Measurements from ENCODE around the gene UCKL1.
"Not testable (repeated sequence)": the region's sequence is repeated elsewhere in the genome, so short reads cannot be mapped to it uniquely, and the experiment has no call there.

Gene UCKL1

DNA sequence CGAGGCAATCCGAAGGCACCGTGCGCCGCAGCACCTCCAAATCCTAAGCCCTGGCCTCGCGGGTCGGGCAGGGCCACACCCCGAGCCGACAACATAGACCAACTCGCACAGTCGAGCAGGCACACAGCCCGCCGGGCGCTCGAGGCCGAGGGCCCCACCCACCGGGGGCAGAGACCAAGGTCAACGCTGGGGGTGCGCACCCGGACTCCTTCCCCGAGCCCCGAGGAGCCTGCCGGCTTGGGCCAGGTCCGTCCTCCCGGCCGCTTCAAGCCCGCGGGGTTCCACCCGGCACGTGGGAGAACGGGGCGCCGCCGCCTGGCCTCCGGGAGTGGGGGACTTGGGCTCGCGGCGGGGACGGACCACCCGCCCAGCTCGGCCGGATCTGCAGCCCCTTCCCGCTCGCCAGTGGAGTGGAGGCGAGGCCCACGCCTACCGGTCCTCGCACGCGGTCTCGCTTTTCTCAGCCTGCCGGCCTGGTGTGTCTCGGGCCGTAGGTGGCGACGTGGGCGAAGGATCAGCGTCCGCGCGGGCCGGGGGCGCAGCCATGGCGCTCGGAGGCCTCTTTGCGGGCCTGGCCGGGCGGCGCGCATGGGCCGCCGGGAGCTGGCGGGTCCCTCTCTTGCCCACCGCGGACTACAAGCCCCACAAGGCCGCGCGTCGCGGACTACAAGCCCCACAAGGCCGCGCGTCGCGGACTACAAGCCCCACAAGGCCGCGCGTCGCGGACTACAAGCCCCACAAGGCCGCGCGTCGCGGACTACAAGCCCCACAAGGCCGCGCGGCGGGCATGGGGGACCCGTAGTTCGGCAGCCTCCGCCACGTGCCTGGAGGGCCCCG, at the start of gene UCKL1:
Gene UCKL1, minus strand, starts transcription at position 590 of the 837 bp plus-strand sequence. Its CDS starts 44 bp downstream, at position 546.
- peak; percentile 88 for DNase-seq

DNA sequence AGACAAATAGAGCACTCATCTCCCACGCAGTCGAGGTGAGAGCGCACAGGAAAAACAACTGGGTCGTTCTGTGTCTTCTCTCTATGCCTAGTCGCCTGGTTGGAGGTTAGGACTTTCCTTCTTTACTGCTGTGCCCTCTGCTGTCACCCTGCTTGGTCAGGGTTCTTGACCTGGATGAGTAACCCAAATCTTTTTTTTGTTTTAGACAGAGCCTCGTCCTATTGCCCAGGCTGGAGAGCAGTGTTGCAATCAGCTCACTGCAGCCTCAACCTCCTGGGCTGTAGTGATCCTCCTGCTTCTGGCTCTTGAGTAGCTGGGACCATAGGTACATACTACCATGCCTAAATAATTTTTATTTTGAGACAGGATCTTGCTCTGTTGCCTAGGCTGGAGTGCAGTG, 49.2 kb upstream of the UCKL1 start:
- DNase-seq = no peak

GRCh38 chr20:64003960-64004725, 47.9 kb upstream of the UCKL1 start:
- DNase-seq = no peak

DNA sequence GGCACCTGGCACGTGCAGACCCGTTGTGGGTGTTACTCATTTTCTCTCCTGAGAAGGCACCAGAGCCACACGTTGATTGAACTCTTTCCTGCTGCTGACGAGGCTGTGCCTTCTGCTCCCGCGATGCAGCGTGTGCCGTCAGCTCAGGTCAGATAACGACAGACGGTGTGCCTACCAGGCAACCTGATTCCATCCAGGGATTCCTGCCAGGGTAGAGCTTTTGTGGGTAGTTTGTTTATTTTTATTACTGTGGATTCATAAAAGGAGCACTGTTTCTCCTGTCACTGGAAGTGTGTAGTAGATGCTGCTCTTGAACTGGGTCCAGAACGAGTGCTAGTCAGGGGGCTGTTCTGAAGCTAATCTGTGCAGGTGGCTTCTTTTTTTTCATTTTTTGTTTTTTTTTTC, 45.4 kb upstream of the UCKL1 start:
- no peak for DNase-seq

GRCh38 chr20:64000906-64001305, 44.7 kb upstream of the UCKL1 start:
- DNase-seq = no peak

GRCh38 chr20:63982937-63983336, 26.7 kb upstream of the UCKL1 start:
- DNase-seq = no peak

GRCh38 chr20:63980806-63981728, 24.9 kb upstream of the UCKL1 start, which contains the start of gene PRPF6:
PRPF6 (plus strand) TSS chr20:63981132; CDS start chr20:63981246, 114 bp downstream.
- peak; percentile 95 for DNase-seq

DNA sequence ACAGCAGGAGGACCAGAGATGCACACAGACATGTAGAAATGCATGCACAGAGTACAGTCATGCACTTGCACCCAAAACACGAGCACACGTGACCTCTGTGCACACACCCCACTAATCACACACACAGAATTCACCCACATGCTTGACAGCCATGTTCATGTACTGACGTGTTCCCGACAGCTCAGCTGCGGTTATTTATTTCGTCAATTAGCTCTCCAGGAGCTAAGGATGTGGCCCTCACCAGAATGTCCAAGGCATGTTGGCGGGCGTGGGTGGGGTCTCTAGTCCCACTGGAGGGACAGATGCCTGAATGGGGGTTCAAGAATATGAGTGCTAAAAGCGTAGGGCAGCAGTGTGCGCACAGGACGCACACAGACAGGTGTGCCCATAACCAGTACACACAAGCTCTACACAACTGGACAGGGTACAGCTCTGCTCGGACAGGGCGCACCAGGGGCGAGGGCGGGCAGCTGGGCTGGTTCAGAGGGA, 24.1 kb upstream of the UCKL1 start:
- DNase-seq = peak; percentile 41

- DNase-seq = peak; percentile 83
Measured at GRCh38 chr20:63979557-63980316, 23.5 kb upstream of the UCKL1 start, which contains the start of gene SAMD10. SAMD10 (minus strand) TSS chr20:63979642; CDS start chr20:63979467, 175 bp downstream.

GRCh38 chr20:63979229-63979556, 23.0 kb upstream of the UCKL1 start:
- DNase-seq = no peak

DNA sequence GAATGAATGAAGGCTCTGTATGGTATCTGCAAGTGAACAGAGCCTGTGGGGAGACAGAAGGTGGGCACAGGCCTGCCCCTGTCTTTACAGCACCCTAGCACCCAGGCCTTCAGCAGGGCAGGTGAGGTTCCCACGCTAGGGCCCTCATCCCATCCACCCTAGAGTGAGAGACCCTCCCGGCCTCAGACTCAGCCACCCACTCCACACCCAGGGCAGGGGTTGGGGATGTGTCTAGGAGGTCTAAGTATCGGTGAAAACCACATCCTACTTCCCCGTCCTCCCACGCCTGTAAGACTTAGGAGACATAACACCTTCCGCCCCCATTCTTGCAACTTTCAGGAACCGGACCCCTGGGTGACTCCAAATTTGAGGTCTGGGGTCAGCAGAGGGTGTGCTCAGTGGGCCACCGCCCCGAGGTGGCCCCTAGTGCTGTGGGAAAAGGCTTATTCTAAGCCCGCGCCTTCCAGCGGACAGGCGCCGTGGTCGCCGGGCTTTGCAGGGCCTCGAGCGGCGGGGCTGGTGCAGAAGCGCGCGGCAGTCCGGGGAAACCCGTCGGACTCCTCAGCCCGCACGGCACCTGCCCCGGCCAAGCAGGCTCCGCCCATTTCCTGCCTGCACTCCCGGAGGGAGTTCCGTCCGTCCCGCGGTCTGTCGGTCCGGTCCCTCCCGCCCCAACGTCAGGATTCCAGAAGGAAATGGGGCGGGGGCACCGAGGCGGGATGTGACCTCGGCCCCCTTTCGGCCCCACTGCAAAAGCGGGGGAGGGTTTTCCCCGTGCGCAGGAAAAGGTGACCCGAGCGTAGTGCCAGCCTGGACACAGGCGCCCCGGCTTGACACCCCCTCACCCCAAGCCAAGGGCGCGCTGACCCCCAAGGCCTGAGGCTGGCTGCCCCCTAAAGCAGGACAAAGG, 22.4 kb upstream of the UCKL1 start:
- DNase-seq = peak; percentile 62

- peak; percentile 66 for DNase-seq
Measured at GRCh38 chr20:63977739-63978276, 21.6 kb upstream of the UCKL1 start.

DNA sequence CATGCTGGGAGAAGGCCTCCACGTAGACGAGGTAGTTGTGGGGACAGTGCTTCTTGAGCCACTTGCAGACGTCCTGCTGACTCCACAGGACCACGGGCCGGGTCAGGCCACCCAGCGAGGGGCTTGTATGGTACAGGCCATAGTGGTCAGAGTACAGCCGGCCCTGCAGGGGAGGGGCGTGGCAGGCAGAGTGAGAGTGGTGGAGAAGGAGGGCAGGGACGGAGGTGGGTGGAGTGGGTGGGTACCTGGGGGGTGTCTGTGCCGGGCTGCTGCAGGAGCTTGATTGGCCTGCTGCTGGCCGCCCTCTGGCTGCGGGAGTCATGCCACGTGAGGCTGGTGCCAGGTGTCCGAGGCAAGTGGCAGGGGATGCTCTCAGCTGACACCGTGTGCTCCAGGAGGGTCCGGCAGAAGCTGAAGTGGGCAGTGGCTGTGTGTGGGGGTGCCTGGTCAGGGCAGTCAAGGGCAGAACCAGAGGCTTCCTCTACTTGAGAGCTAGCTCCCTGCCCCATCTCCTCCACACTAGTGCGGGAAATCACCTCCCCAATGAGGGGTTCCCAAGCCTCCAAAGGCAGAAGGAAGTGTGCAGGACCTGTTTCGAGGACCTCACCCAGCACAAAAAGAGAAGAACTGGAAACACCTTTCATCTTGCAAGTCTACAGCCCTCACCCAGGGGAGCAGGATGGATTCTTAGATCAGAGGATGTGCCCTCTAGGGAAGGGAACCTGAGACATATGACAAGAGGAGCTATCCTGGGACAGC, 20.9 kb upstream of the UCKL1 start:
- DNase-seq = no peak

GRCh38 chr20:63976511-63976910, 20.3 kb upstream of the UCKL1 start:
- not testable (repeated sequence) for DNase-seq

DNA sequence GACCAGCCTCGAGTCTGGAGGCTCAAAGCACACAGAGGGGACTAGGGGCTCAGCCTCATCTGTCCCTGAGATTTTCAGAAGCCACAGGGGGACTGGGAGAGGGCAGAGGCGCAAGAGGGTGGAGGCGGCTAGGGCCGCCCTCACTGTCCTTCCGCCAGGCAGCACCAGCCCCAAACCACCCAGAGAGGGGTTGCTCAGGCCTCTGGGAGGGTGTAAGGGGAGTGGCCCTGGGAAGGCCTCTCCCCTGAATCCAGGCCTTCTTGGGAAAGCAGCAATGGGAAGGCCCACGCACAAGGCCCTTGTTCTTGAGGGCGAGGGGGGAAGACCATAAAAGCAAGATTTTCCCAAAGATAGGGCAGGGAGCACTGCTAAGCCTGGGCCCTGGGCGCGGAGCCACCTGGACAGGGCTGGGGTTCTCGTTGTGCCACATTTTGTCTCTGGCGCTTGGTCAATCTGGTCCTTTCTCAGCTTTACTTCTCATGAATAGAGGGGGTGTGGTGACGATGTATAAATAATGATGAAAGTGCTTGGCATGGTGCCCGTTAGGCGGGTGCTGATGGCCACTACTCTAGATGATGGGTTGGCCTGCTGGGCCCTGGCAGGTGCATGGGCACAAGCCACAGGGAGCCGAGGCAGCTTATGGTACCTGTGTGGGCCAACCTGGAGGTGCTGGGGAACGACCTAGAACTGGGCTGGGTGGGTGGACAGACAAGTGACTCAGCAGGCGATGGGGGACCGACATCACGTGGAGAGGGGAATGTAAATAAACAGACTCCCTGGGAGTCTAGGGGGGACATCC, 18.4 kb upstream of the UCKL1 start:
- no peak for DNase-seq

DNA sequence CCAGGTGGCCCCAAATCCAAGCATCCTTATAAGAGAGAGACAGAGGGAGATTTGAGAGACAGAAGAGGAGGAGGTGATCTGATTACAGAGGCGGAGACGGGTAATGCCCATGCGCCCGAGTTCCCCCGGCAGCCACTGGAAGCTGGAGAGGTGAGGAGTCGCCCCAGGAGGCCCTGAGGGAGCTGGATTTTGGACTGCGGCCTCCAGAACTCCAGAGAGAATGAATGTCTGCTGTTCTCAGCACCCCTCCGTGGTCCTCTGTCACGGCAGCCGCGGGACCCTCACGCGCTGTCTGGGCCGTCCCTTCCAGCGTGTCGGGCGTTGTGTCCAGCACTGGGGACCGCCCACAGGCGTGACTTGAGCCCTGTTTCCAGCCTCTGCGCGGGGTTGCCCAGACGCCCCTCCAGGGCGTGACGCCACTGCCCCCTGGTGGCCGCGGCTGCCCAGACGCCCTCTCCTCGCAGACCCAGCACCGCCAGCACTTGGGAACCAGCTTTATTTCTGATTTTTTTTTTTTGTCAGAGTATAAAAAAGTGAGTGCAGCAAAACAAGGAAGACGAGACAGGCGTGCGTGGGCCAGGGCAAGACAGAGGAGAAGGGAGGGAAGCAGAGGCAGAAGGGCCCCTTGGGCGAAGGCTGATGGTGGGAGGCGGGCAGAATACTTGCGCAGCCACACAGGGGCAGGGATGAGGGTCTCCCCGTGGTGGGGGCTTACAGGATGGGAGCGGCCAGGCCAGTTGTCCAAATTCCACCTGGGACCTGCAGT, 17.6 kb upstream of the UCKL1 start:
- peak; percentile 79 for DNase-seq

DNA sequence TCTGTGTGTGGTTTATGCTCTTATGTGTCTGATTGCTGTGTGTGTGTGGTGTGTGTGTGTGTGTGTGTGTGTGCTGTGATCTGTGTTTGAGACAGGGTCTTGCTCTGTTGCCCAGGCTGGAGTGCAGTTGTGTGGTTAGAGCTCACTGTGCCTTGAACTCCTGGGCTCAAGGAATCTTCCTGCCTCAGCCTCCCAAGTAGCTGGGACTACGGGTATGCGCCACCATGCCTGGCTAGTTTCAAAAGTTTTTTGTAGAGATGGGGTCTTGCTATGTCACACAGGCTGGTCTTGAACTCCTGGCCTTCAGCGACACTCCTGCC, 16.9 kb upstream of the UCKL1 start:
- DNase-seq = no peak

All from activated naive CD4-positive, alpha-beta T cell treated with Interleukin-2 at 50 U/mL for 16 hours (primary cell).